ENCODE data around the gene PRLH.
"Not testable (repeated sequence)": the region's sequence is repeated elsewhere in the genome, so short reads cannot be mapped to it uniquely, and the experiment has no call there.

PRLH gene

DNA sequence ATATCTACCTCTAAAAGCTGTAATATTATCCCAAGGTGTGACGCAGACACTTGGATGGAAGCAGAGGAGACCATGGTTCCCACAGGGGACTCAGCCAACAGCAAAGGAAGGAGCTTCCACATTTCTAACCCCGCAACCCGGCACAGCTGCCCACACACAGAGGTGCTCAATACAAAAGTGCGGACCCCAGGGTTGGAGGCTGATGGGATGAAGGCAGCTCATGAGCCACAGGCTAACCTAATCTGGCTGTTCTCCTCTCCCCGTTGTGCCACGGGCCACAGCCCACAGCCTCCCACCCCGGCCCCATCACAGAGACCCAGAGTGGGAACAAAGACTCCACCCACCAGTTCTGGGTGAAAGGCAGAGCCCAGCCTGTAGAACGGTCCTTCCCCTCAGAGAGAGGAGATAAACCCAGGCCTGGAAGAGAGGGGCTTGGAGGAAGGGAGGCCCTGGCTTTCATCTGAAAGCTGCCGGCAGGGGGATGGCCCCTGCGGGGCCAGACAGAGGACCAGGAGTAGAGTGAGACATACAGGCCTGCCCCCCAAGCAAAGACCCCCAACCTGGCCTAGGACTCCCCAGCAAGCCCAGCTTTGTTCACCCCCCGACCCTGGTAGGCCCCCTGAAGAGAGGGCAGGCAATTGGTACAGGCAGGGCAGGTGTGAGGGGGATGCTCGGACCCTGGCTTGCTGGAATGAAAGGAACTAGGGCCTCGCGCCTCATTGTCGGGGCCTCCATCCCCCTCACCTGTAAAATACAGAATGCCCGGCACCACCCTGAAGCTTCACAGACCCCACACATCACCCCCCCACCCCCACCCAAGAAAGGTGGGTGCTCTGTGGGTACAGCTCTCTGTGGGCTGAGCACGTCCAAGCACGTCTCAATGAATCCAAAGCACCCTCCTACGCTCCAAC lies 17.3 kb downstream of the PRLH start:
- DNase-seq (ENCODE audit: low read depth) = no peak

DNA sequence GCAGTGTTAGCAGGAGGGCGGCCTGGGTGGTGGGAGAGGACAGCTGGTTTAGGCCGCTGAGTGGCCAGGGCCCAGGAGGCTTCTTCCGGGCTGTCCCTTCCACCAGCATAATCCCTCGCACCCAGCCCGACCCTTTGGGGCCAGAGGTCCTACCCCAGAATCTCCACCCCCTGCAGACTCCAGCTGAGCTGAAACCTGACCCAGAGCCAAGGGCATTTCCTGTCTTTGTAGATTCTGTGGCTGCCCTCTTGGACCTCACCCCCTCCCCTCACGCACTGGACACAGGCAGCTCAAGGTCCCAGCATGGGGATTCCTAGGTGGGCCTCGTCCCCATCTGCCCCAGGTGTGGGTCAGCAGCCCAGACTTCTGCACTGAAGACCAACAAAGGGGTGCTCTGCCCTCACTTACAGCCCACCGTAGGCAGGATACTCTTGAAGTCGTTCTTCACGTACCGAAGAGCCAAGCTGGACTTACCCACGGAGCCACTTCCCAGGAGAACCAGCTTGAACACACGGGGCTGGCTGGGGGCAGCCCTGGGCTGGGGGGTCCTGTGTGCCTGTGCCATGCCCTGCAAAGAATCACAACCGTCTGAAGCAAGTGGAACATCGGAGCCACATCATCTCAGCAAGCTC lies 19.3 kb downstream of the PRLH start:
- DNase-seq (ENCODE audit: low read depth) = no peak

GRCh38 chr2:237588044-237588696 lies 21.8 kb downstream of the PRLH start:
- no peak for DNase-seq (ENCODE audit: low read depth)

GRCh38 chr2:237590272-237591140 lies 24.1 kb downstream of the PRLH start, which contains the start of gene RAB17:
Gene RAB17, minus strand, starts transcription at chr2:237590734. Its CDS starts 4,580 bp downstream, at chr2:237586154.
- DNase-seq (ENCODE audit: low read depth) = no peak

GRCh38 chr2:237591141-237591881 lies 24.9 kb downstream of the PRLH start:
- no peak for DNase-seq (ENCODE audit: low read depth)

DNA sequence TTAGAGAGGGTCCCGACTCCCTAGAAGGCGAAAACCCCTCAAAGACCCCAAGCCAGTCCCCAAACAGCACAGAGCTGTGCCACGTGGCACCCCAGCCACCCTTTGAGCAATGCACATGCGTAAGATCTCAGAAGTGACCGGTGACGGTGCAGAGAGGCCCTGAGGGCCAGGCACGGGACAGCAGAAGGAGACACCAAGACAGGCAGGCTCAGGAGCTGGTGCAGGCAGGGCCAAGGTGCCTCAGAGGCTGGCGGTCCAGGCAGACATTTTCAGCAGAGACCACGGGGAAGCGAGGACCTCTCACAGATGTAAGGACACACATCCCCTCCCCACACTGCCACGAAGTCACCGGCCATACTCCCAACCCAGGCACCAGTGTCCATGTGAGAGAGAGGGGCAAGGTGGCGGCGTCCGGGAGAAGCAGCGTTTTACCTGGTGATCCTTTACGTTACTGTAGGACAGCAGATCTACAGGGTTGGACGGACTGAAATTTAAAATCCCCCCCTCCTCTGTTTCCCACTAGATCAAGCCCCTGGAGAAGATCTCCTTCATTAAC lies 26.1 kb downstream of the PRLH start:
- DNase-seq (ENCODE audit: low read depth) = no peak

DNA sequence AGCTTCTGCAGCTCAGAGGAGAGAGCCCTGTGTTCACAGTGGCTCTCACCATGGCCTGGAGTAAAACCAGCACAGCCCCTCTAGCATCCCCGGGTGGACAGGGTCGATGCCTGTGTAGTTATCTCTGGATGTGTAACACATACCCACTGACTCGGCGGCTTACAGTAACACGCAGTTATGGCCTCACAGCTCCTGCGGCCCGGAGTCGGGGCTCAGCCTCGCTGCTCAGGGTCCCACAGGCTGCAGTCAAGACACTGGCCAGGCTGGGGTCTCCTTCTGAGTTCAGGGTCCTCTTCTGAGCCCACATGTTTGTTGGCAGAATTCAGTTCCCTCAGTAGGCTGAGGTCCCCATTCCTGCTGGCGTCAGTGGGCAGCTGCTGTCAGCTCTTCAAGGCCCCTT lies 26.7 kb downstream of the PRLH start:
- no peak for DNase-seq (ENCODE audit: low read depth)

DNA sequence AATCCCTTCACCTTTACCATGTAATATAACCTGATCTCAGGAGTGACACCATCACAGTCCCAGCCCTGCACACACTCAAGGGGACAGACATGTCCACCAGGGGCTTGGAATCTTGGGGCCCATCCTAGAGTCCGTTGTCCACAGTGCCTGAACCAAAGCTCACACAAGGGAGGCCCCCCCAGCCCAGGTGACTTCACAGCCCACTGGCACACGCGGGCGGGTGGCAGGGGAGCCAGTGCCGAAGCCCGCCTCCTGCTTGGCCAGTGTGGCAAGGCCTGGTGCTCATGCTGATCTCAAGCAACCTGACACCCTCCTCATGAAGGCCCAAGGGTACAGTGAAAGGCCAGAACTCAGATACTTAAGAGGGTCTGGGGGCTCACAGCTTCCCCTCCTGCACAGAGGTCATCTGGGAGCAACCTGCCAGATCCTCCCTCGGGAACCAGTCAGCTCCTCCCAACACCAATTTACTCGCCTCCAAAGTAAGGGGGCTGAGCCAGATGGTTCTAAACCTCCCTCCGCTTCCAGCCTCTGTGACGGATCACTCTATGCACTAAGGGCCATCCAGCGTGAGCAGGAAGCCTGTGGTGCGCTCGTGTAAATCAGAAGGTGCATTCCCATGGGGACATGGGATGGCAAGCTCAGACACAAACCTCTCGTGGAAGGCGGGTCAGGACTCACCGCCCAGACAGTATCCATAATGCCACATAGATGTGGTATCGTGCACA lies 27.4 kb downstream of the PRLH start:
- DNase-seq (ENCODE audit: low read depth) = no peak

- DNase-seq (ENCODE audit: low read depth) = no peak
These were observed 28.1 kb downstream of the PRLH start for GRCh38 chr2:237594514-237594871.

- not testable (repeated sequence) for DNase-seq (ENCODE audit: low read depth)
These were observed 29.6 kb downstream of the PRLH start for GRCh38 chr2:237595829-237596519.

- DNase-seq (ENCODE audit: low read depth) = no peak
These were observed 30.3 kb downstream of the PRLH start for GRCh38 chr2:237596520-237597195.

DNA sequence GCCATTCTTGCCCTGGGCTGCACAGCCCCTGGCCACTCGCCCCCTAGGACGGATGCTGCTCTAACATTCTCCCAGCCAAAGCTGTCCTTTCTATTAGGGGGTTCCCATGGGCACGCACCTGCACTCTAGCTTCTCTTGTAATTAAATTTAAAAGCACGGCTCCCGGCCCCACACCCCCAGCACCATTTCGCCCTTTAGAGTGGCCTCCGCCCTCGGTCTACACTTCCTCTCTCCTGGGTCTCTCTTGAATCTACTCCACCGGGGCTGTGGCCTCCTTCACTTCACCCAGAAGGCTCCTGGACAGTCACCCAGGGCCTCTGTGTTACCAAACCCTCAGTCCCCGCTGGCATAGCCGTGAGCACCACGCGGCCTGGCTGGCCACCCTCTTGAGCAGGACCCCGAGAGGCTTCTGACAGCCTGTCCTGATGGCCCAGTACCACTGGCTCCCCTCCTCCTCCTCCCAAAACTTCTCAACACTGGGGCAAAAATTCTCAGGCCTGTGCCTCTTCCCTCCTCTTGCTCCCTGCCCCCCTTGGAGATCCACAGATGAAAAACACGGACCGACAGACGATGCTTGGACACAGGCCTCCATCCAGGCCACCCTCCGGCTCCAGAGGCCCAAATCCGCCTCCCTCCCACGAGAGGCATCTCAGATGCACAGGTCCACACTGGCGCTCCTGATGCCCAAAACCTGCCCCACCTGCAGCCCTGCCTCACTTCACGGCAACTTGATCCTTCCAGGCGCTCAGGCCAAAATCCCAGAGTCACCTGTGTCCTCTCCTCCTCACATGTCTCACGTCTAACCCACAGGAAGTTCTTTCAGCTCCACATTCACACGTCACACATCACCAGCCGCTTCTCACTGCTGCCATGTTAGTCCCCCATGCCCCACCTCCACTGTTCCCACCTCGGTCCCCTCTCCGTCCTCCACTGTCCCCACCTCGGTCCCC lies 31.1 kb downstream of the PRLH start:
- no peak for DNase-seq (ENCODE audit: low read depth)

DNA sequence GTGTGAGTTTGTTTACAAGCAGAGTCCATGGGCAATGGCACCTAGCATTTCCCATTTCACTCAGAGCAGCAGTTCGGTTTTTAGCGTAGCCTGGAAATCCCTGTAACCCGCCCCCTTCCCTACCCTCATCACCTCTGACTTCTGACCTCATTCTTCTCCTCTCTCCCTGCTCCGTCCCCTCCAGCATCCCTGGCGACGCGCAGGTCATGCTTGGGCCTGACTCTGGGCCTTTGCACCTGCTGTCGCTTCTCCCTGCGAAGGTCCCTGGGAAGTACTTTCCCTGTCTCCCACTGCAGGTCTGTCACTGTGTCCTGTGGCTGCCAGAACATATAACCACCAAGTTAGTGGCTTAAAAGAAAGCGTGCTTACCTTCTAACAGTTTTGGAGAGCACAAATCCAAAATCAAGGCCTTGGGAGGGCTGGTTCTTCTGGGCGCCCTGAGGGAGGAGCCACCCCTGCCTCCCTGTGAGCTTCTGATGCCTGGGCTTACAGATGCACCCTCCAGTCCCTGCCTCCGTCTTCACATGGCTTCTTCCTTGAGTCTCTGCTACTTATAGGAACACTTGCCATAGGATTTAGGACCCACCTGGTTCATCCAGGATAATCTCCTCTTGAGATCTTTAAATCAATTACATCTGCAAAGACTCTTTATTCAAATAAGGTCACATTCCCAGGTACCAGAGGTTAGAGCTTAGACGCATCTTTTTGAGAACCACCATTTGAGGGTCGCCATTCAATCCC lies 32.3 kb downstream of the PRLH start:
- DNase-seq (ENCODE audit: low read depth) = no peak

- no peak for DNase-seq (ENCODE audit: low read depth)
These were observed 33.2 kb downstream of the PRLH start for GRCh38 chr2:237599465-237600110.

GRCh38 chr2:237600205-237600846 lies 34.0 kb downstream of the PRLH start:
- no peak for DNase-seq (ENCODE audit: low read depth)

Data from activated gamma-delta T cell treated with anti-CD3 and anti-CD28 coated beads, Interleukin-2, amount 50 U/mL, for 16 hours (primary cell).